B cell (primary cell): Measurements from ENCODE around the gene PAIP1. TPM values are rescaled to one million over a fixed set of nuclear protein-coding genes. Genes with fewer than 3 reads are reported as not detected.

Experiments
- ATAC-seq: fragments of 200-7000 bp; cut with Tn5 transposase; one replicate; pipeline ENCODE4 v1.10.0; 2021; ENCODE audit warnings: low read depth, mild to moderate bottlenecking, moderate number of reproducible peaks, moderate library complexity
- CTCF ChIA-PET: fragments of 350-600 bp; sonication (Branson Sonifier 250); formaldehyde crosslinking; loops from one replicate; lab custom pipeline; 2021; ENCODE audit warnings: antibody characterized with exemption, inconsistent platforms; lab: Charles Lee
- POLR2A ChIA-PET: fragments of 350-600 bp; sonication (Branson Sonifier 250); formaldehyde crosslinking; loops from one replicate; lab custom pipeline; 2021; ENCODE audit warnings: antibody characterized with exemption; lab: Charles Lee
- DNase-seq: peaks from one replicate; pipeline ENCODE4 v3.0.0; 2013
- H2AFZ ChIP-seq: 2 replicates; pipeline ENCODE4 v1.6.1; 2012; ENCODE audit warnings: mild to moderate bottlenecking, low read depth, low read length; ENCODE audit not compliant: insufficient read depth, poor library complexity, severe bottlenecking
- H3K27ac ChIP-seq, 2 donors: 1 replicate in 1 of 2; 2 replicates in 1 of 2; pipeline ENCODE4 v1.5.1; 2012 to 2013; ENCODE audit warnings: low read length in 2 of 2, mild to moderate bottlenecking in 2 of 2, moderate library complexity in 1 of 2
- H3K27me3 ChIP-seq, 4 experiments: fragments of 200-600 bp in 1 of 4; sonication (generic) in 1 of 4; replicated peaks in 1 of 4; 1 replicate in 2 of 4; 2 replicates in 2 of 4; pipeline versions ENCODE4 v1.6.1 to v1.7.0; 2013 to 2016; ENCODE audit warnings: low read length in 3 of 4, mild to moderate bottlenecking in 2 of 4, mixed read lengths in 1 of 4, moderate library complexity in 1 of 4; ENCODE audit not compliant: insufficient read depth in 4 of 4, control insufficient read depth in 3 of 4; ENCODE audit errors: control extremely low read depth in 1 of 4
- H3K36me3 ChIP-seq, 2 experiments: replicated peaks in 1 of 2; 1 replicate in 1 of 2; 2 replicates in 1 of 2; pipeline versions ENCODE4 v1.6.1 to v1.7.1; 2013; ENCODE audit warnings: low read length in 1 of 2; ENCODE audit not compliant: insufficient read depth in 2 of 2, control insufficient read depth in 1 of 2; ENCODE audit errors: control extremely low read depth in 1 of 2, extremely low read depth in 1 of 2
- H3K4me1 ChIP-seq, 2 donors: fragments of 200-600 bp in 1 of 2; sonication (generic) in 1 of 2; 1 replicate in 1 of 2; 2 replicates in 1 of 2; pipeline versions ENCODE4 v1.5.1 to v1.6.1; 2013 to 2017; ENCODE audit warnings: low read length in 2 of 2; ENCODE audit not compliant: control insufficient read depth in 2 of 2, insufficient read depth in 2 of 2
- H3K4me2 ChIP-seq: replicated peaks from 2 replicates; pipeline ENCODE3; 2012; ENCODE audit warnings: mild to moderate bottlenecking, low read depth, low read length; ENCODE audit not compliant: poor library complexity, severe bottlenecking
- H3K4me3 ChIP-seq, 5 experiments: fragments of 200-600 bp in 1 of 5; sonication (generic) in 1 of 5; 1 replicate in 3 of 5; 2 replicates in 2 of 5; pipeline versions ENCODE4 v1.5.1 to v1.7.0; 2011 to 2016; ENCODE audit warnings: low read length in 4 of 5, mild to moderate bottlenecking in 4 of 5, low read depth in 2 of 5, control low read depth in 1 of 5, moderate library complexity in 1 of 5; ENCODE audit not compliant: insufficient read depth in 1 of 5; ENCODE audit errors: control extremely low read depth in 1 of 5, extremely low read depth in 1 of 5
- H3K79me2 ChIP-seq: fragments of 200-600 bp; sonication (generic); one replicate; pipeline ENCODE4 v1.6.0; 2016; ENCODE audit warnings: low read length; ENCODE audit not compliant: control insufficient read depth, insufficient read depth
- H3K9ac ChIP-seq: fragments of 200-600 bp; sonication (generic); 2 replicates; pipeline ENCODE4 v1.6.1; 2017; ENCODE audit warnings: mild to moderate bottlenecking, low read length, moderate library complexity
- H3K9me3 ChIP-seq, 3 donors: one replicate each; pipeline versions ENCODE4 v1.6.1 to v1.7.1; 2013; ENCODE audit warnings: low read length in 2 of 3; ENCODE audit not compliant: control insufficient read depth in 2 of 3, insufficient read depth in 1 of 3; ENCODE audit errors: control extremely low read depth in 1 of 3
- H4K20me1 ChIP-seq: 2 replicates; pipeline ENCODE4 v1.6.0; 2012; ENCODE audit warnings: mild to moderate bottlenecking, low read length; ENCODE audit not compliant: insufficient read depth, control insufficient read depth, poor library complexity, severe bottlenecking
- H3K27ac Mint-ChIP-seq: one replicate; pipeline ENCODE4 v1.8.0; 2021; ENCODE audit warnings: mixed read lengths
- H3K27me3 Mint-ChIP-seq: one replicate; pipeline ENCODE4 v1.8.0; 2021; ENCODE audit warnings: mixed read lengths
- H3K4me1 Mint-ChIP-seq: one replicate; pipeline ENCODE4 v1.8.0; 2021; ENCODE audit warnings: mixed read lengths
- H3K4me3 Mint-ChIP-seq: one replicate; pipeline ENCODE4 v1.8.0; 2021; ENCODE audit warnings: mixed read lengths
- H3K9me3 Mint-ChIP-seq: one replicate; pipeline ENCODE4 v1.8.0; 2022; ENCODE audit warnings: mixed read lengths; ENCODE audit not compliant: insufficient read depth
- EZH2 ChIP-seq: IDR thresholded peaks from 2 replicates; pipeline ENCODE4 v1.6.1; 2012; ENCODE audit warnings: borderline replicate concordance, low read depth, mild to moderate bottlenecking, moderate library complexity, low read length; ENCODE audit not compliant: insufficient read depth, poor library complexity, severe bottlenecking
- WGBS: methylation state at CpG from one replicate; pipeline ENCODE4 v1.1.5; 2013; ENCODE audit warnings: missing lambda C conversion rate; ENCODE audit not compliant: insufficient coverage; 5-methylcytosine and 5-hydroxymethylcytosine counted together
- intact Hi-C: fragments of 100-400 bp; cut with micrococcal nuclease; formaldehyde crosslinking; loops from one replicate; pipeline ENCODE4 v1.10.0; 2022
- polyA plus RNA-seq: library from polyadenylated mRNA; depleted of rRNA; stranded (reverse); fragments of >200 nt; gene quantifications from 2 replicates; pipeline ENCODE4 v1.2.3, GENCODE V29; 2012
- total RNA-seq, 2 donors: library from RNA; stranded (reverse); fragments of 120-200 nt in 1 of 2; gene quantifications; 1 replicate in 1 of 2; 2 replicates in 1 of 2; pipeline versions ENCODE4 v1.2.3 to v1.2.4, GENCODE V29; 2013 to 2022
- TF ChIP-seq, protein P1 (sequence below): fragments of 200-600 bp; IDR thresholded peaks from one replicate; pipeline ENCODE4 v1.8.0; 2022; ENCODE audit warnings: antibody characterized with exemption, mild to moderate bottlenecking

Gene PAIP1
- total and polyA plus RNA-seq, 2 donors (not counting 1 experiment from before 2014, with no cell fraction given) = 23.0 to 31.8 TPM

DNA sequence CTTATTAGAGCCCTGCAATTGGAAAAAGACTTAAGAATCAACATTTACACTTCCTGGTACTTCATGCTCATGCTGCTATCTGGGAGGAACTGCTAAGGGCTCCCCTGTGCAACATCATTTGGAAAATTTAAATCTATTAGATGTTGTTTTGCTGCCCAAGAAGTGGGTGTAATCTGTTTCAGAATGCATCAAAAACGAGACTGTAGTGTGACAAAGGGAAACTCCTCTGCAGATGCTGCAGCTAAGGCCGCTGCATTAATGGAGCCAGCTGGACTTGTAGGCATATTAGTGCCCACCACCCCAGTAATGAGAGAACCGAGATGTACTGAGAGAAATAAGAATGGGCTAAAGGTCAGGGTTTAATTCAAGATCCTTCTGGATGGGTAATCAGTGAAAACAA, 11.1 kb upstream of the PAIP1 start:
- Histone ChIP-seq H4K20me1 (no peaks in the 10 kb centered on the region), H3K4me3 (no peak overlapping the region), H3K4me1 (no peaks in the 10 kb centered on the region), H3K27ac (no peak overlapping the region), H3K4me2 (no peak overlapping the region), H3K79me2 (no peaks in the 10 kb centered on the region), H3K9me3 (no peaks in the 10 kb centered on the region), H3K36me3 (no peaks in the 10 kb centered on the region), H3K9ac (no peak overlapping the region), H2AFZ (no peak overlapping the region), H3K27me3 (no peaks in the 10 kb centered on the region)
- no peak for TF ChIP-seq EZH2
- TF ChIP-seq, protein P1, sequence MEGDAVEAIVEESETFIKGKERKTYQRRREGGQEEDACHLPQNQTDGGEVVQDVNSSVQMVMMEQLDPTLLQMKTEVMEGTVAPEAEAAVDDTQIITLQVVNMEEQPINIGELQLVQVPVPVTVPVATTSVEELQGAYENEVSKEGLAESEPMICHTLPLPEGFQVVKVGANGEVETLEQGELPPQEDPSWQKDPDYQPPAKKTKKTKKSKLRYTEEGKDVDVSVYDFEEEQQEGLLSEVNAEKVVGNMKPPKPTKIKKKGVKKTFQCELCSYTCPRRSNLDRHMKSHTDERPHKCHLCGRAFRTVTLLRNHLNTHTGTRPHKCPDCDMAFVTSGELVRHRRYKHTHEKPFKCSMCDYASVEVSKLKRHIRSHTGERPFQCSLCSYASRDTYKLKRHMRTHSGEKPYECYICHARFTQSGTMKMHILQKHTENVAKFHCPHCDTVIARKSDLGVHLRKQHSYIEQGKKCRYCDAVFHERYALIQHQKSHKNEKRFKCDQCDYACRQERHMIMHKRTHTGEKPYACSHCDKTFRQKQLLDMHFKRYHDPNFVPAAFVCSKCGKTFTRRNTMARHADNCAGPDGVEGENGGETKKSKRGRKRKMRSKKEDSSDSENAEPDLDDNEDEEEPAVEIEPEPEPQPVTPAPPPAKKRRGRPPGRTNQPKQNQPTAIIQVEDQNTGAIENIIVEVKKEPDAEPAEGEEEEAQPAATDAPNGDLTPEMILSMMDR = no peak
- H3K27ac Mint-ChIP-seq = no peak overlapping the region
- no peak overlapping the region for H3K4me3 Mint-ChIP-seq
- ChIA-PET CTCF (interaction anchor here (0.6 to 1.0 kb wide), 2 partner anchors 15 to 23 kb away, joined by 3 read pairs; no protein-coding TSS in a partner anchor), POLR2A (no interaction called here)
- no peak for DNase-seq
- WGBS = 82% methylated on average over 3 of the region's 3 CpGs
- H3K4me1 Mint-ChIP-seq = no peaks in the 10 kb centered on the region
- no peaks in the 10 kb centered on the region for H3K27me3 Mint-ChIP-seq
- no peaks in the 10 kb centered on the region for H3K9me3 Mint-ChIP-seq
- no peak for ATAC-seq
- intact Hi-C loops = no loop called here

DNA sequence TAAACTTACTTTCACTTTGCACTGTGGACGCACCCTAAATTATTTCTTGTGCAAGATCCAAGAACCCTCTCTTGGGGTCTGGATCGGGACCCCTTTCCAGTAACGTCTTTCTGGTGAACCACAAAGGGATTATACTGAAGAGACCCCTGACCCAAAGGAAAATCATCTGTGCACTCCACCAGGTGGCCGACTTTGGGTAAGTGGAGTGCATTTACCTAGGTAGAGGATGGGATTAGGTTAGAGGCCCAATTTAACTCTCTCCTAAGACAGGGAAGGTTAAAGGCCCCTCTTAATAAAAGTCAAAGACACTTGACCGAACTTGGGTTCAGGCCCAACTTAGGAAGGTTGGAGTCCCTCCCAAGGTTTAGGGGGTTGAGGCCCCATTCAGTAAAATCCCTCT, 8.2 kb upstream of the PAIP1 start:
- Histone ChIP-seq H3K27me3 (no peaks in the 10 kb centered on the region), H2AFZ (no peak overlapping the region), H3K9me3 (no peaks in the 10 kb centered on the region), H3K4me1 (no peaks in the 10 kb centered on the region), H3K4me2 (no peak overlapping the region), H3K9ac (no peak overlapping the region), H3K4me3 (no peak overlapping the region), H3K79me2 (no peaks in the 10 kb centered on the region), H4K20me1 (no peaks in the 10 kb centered on the region), H3K27ac (no peak overlapping the region), H3K36me3 (no peaks in the 10 kb centered on the region)
- DNase-seq (no peak), ATAC-seq (no peak)
- H3K4me3 Mint-ChIP-seq = no peak overlapping the region
- WGBS = 100% methylated on average over 2 of the region's 5 CpGs
- ChIA-PET CTCF (no interaction called here), POLR2A (no interaction called here)
- no peak overlapping the region for H3K27ac Mint-ChIP-seq
- H3K4me1 Mint-ChIP-seq = no peaks in the 10 kb centered on the region
- H3K27me3 Mint-ChIP-seq = no peaks in the 10 kb centered on the region
- H3K9me3 Mint-ChIP-seq = no peaks in the 10 kb centered on the region
- intact Hi-C loops = no loop called here
- TF ChIP-seq, protein P1 = no peak
- TF ChIP-seq EZH2 = no peak
